Gastrocnemius medialis (tissue), 4 donors: Measurements from ENCODE around the gene YWHAH. TPM values are rescaled to one million over a fixed set of nuclear protein-coding genes. Genes with fewer than 3 reads are reported as not detected.

Experiments
- ATAC-seq, 2 donors: fragments of 150-250 bp; one replicate each; pipeline ENCODE4 v1.9.1; 2016
- DNase-seq, 2 donors: peaks; one replicate each; pipeline ENCODE4 v3.0.0-alpha.2; 2019
- H3K27ac ChIP-seq, 4 donors: fragments of 200-600 bp; sonication (generic); 1 replicate in 1 of 4; 2 replicates in 3 of 4; pipeline ENCODE4 v1.5.1; 2016 to 2018; ENCODE audit warnings: mild to moderate bottlenecking in 2 of 4, moderate library complexity in 1 of 4
- H3K27me3 ChIP-seq, 3 donors: fragments of 200-600 bp; sonication (generic) in 2 of 3; 1 replicate in 1 of 3; 2 replicates in 2 of 3; pipeline versions ENCODE4 v1.5.1 to v1.6.0; 2016 to 2019; ENCODE audit warnings: mild to moderate bottlenecking in 1 of 3, moderate library complexity in 1 of 3
- H3K36me3 ChIP-seq, 2 donors: fragments of 200-600 bp; sonication (generic) in 1 of 2; one replicate each; pipeline ENCODE4 v1.5.1; 2017 to 2018
- H3K4me1 ChIP-seq, 2 donors: fragments of 200-600 bp; sonication (generic) in 1 of 2; one replicate each; pipeline ENCODE4 v1.5.1; 2016 to 2017; ENCODE audit warnings: mild to moderate bottlenecking in 2 of 2
- H3K4me3 ChIP-seq, 4 donors: fragments of 200-600 bp; sonication (generic) in 3 of 4; 1 replicate in 1 of 4; 2 replicates in 3 of 4; pipeline ENCODE4 v1.5.1; 2016 to 2019; ENCODE audit warnings: mild to moderate bottlenecking in 2 of 4
- H3K9me3 ChIP-seq, 3 donors: fragments of 200-600 bp; sonication (generic) in 2 of 3; 1 replicate in 1 of 3; 2 replicates in 2 of 3; pipeline ENCODE4 v1.5.1; 2016 to 2019
- POLR2A ChIP-seq, 2 donors: fragments of 450-650 bp; IDR thresholded peaks; one replicate each; pipeline ENCODE4 v1.6.1; 2017; ENCODE audit warnings: antibody characterized with exemption in 2 of 2, mild to moderate bottlenecking in 2 of 2, moderate library complexity in 2 of 2
- in situ Hi-C, 4 donors: fragments of 200-750 bp; cut with MboI; loops; one replicate each; pipeline versions ENCODE4 v1.15.0 to v1.8.0; 2017; ENCODE audit warnings: low sequenced_read_pairs in 4 of 4
- intact Hi-C: fragments of 100-400 bp; cut with DNase I; formaldehyde crosslinking; loops from one replicate; pipeline ENCODE4 v1.15.1; 2023; ENCODE audit warnings: low total_unique reads
- total RNA-seq, 4 donors: library from RNA; depleted of rRNA; stranded (reverse); fragments of >200 nt; gene quantifications; one replicate each; pipeline versions ENCODE4 v1.1.0 to v1.2.3, GENCODE V29; 2016
- TF ChIP-seq, protein P1 (sequence below), 5 experiments: fragments of 450-650 bp in 3 of 5; fragments of 200-600 bp in 2 of 5; sonication (generic) in 2 of 5; IDR thresholded peaks in 4 of 5; conservative IDR thresholded peaks in 1 of 5; 1 replicate in 4 of 5; 2 replicates in 1 of 5; pipeline ENCODE4 v1.5.1; 2016 to 2019; ENCODE audit warnings: antibody characterized with exemption in 5 of 5, mild to moderate bottlenecking in 3 of 5, moderate library complexity in 3 of 5

YWHAH gene
- total RNA-seq, 4 donors from 2014 or later, result 26.6 to 65.8 (median 45.7) TPM

DNA sequence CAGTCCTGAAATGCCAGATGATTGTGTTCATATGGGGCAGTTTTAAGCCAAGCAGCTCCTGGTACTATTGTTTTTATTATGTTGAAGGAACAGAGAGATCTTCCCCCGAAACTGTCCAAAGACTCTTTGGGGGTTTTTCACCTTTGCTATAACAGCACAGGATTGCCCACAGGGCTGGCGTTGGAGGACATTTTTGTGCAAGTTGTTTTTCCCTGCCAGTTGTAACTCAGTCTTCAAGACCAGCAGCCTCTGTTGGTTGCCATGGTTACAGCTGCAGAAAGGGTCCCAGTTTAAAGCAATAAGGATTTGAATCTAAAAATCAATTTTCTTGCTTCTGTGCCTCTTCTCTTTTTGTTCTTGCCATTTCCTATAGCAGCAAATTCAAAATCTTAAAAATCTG, 45.4 kb upstream of the YWHAH start:
- ATAC-seq, result no peak

DNA sequence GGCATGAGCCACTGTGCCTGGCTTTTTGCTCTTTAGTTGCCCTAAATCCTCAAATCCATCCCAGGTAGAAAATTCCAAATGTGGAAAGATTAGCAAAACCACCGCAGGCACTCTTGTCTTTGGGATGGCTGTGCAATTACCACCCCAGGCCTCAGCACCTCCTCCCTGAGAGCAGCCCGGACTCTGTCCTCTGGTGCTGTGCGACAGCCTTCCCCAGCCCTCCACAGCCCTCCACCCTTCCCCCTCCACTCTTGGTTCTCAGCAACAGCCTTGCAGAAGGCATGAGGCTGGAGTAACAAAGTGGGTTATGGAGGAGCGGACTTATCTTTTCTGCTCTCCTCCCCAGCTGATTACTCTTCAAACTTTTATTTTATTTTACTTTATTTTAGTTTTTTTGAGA, 44.7 kb upstream of the YWHAH start:
- in situ Hi-C loops (no loop called here), intact Hi-C loops (no loop called here)
- no peak for DNase-seq
- no peak overlapping the region for H3K4me3 ChIP-seq
- H3K36me3 ChIP-seq, result peaks cover 0 to 42% of the 10 kb centered on the region in 2 donors
- no peaks in the 10 kb centered on the region for H3K9me3 ChIP-seq
- H3K4me1 ChIP-seq, result no peaks in the 10 kb centered on the region
- no peaks in the 10 kb centered on the region for H3K27me3 ChIP-seq
- ATAC-seq, result no peak
- H3K27ac ChIP-seq, result no peak overlapping the region
- TF ChIP-seq, protein P1, sequence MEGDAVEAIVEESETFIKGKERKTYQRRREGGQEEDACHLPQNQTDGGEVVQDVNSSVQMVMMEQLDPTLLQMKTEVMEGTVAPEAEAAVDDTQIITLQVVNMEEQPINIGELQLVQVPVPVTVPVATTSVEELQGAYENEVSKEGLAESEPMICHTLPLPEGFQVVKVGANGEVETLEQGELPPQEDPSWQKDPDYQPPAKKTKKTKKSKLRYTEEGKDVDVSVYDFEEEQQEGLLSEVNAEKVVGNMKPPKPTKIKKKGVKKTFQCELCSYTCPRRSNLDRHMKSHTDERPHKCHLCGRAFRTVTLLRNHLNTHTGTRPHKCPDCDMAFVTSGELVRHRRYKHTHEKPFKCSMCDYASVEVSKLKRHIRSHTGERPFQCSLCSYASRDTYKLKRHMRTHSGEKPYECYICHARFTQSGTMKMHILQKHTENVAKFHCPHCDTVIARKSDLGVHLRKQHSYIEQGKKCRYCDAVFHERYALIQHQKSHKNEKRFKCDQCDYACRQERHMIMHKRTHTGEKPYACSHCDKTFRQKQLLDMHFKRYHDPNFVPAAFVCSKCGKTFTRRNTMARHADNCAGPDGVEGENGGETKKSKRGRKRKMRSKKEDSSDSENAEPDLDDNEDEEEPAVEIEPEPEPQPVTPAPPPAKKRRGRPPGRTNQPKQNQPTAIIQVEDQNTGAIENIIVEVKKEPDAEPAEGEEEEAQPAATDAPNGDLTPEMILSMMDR (IDR thresholded peaks at IDR 0.05 in 4 of 5, conservative IDR thresholded peaks at IDR 0.05 in 1 of 5), result no peak
- TF ChIP-seq POLR2A (IDR thresholded peaks at IDR 0.05), result no peak

More for the DNA sequence above, 45.4 kb upstream of the YWHAH start:
- Histone ChIP-seq H3K4me1 (no peaks in the 10 kb centered on the region), H3K36me3 (peaks cover 0 to 48% of the 10 kb centered on the region in 2 donors), H3K27me3 (no peaks in the 10 kb centered on the region), H3K4me3 (no peak overlapping the region), H3K27ac (no peak overlapping the region), H3K9me3 (no peaks in the 10 kb centered on the region)
- no peak for DNase-seq
- intact Hi-C loops (no loop called here), in situ Hi-C loops (no loop called here)
- TF ChIP-seq POLR2A (IDR thresholded peaks at IDR 0.05), result no peak
- TF ChIP-seq, protein P1 (IDR thresholded peaks at IDR 0.05 in 4 of 5, conservative IDR thresholded peaks at IDR 0.05 in 1 of 5), result no peak

DNA sequence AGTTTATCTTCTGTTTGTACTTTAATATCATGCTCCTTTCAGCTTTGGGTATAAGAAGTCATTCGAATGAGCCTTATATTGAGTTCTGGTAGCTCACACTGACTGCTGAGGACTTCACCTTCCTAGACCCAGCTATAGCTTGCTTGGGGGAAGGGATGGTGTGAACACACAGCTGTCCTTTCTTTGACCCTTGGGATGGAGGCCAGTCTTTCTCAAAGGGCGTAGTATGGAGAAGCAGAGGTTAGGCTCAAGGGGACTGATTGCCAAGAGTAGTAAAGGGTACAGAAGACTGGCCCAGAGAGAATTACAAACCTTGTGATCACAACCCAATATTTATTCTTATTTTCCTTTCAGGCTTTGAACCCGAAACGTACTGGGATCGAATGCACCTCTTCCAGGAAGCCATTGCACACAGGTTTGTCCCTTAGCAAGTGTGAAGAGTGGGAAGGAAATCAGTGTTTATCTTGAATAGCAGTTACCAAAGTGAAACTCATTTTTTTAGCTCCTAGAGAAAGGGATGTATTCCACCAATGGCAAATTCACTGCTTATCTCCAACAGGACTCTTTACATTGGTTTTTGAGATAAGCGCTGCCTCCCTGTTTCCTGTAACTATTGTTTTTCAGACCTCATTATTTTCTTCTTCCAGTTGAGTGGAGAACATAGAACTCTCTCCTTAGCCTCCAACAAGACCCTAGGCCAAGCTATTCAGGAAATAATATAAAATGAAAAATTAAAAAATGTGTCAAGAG, 42.8 kb upstream of the YWHAH start:
- Histone ChIP-seq H3K27ac (no peak overlapping the region), H3K4me1 (no peaks in the 10 kb centered on the region), H3K36me3 (peaks cover 0 to 27% of the 10 kb centered on the region in 2 donors), H3K27me3 (no peaks in the 10 kb centered on the region), H3K4me3 (no peak overlapping the region), H3K9me3 (no peaks in the 10 kb centered on the region)
- no peak for ATAC-seq
- no peak for TF ChIP-seq POLR2A (IDR thresholded peaks at IDR 0.05)
- TF ChIP-seq, protein P1 (IDR thresholded peaks at IDR 0.05 in 4 of 5, conservative IDR thresholded peaks at IDR 0.05 in 1 of 5), result no peak
- DNase-seq, result no peak
- in situ Hi-C loops, result no loop called here
- intact Hi-C loops, result no loop called here

DNA sequence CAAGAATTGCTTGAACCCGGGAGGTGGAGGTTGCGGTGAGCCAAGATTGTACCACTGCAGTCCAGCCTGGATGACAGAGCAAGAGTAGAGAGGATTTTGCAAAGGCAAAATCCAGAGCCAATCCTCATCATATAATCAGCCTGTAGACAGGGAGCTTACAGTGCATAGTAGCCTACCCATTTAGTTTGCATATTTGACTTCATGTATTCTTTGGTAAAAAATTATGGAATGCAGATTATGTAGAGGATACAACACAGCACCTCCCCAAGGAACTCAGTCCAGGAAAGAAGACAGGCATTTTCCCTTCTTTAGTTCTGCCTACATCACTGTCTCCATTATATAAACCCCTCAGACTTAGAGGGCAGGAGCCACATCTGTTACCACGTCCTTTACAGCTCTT, 39.7 kb upstream of the YWHAH start:
- DNase-seq (no peak), ATAC-seq (no peak)
- Histone ChIP-seq H3K9me3 (no peaks in the 10 kb centered on the region), H3K27me3 (no peaks in the 10 kb centered on the region), H3K27ac (no peak overlapping the region), H3K4me3 (no peak overlapping the region), H3K36me3 (peaks cover 0 to 16% of the 10 kb centered on the region in 2 donors), H3K4me1 (no peaks in the 10 kb centered on the region)
- in situ Hi-C loops (no loop called here), intact Hi-C loops (no loop called here)
- TF ChIP-seq, protein P1 (IDR thresholded peaks at IDR 0.05 in 4 of 5, conservative IDR thresholded peaks at IDR 0.05 in 1 of 5), result no peak
- TF ChIP-seq POLR2A (IDR thresholded peaks at IDR 0.05), result no peak
